Measurements from ENCODE around the gene RUNDC3A. TPM values are rescaled to one million over a fixed set of nuclear protein-coding genes. Genes with fewer than 3 reads are reported as not detected.
A peak's percentile ranks its signal among the peaks of the same experiment; 100 is the strongest.
"Not testable (repeated sequence)": the region's sequence is repeated elsewhere in the genome, so short reads cannot be mapped to it uniquely, and the experiment has no call there.

The RUNDC3A gene
- polyA plus RNA-seq, 10 donors = 1.2 to 11.0 (median 2.0) TPM

GRCh38 chr17:44358066-44358465 is 49.7 kb downstream of the RUNDC3A start:
- DNase-seq = no peak

GRCh38 chr17:44359006-44359405 is 50.6 kb downstream of the RUNDC3A start:
- no peak for DNase-seq

DNA sequence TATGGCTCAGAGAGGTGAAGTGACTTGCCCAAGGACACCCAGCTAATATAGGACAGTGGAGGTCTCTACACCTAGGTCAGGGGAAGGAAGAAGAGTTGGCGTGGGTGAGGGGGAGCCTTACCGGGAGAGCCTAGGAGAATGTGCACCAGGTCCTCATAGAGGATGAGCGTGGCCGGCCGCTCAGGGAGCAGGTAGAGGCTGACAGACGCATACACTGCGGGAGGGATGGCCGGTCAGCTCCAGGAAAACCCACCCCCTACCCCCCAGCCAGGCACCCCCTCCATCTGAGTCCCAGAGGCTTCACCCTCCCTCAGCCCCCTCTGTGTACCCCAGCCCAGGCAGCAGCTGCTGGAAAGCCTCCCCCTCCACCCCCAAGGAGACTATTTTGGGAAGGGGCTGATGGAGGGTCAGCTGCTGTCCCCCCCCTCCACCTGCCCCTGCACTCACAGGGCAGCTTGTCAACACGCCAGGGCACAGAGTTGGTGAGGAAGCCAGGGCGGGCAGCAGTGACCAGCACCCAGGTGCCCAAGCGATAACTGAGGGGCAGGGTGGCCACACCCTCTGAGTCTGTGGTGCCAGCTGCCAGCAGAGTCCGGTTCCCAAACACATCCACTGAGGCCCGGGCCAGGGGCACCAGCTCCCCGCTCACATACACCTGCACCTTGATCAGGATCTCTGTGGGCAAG is 51.2 kb downstream of the RUNDC3A start:
- no peak for DNase-seq

GRCh38 chr17:44360144-44360533 is 51.7 kb downstream of the RUNDC3A start:
- DNase-seq = no peak

DNA sequence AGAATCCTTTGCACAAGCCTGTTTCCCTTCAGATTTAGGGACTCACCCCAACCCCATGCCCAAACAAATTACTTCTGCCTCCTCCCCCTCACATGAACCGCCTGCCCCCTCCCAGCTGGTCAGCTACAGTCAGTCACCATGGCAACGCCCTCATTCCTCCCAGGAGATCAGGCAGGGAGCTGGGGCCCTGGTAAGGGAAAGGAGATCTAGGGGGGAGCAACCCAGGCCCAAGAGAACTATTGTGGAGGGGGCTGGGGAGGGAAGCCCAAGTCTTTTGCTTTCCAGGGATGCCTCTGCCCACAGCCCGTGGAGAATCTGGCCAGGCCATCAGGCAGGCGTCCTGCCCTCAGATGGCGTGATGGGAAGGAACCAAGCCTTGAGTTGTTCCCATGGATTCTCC is 52.4 kb downstream of the RUNDC3A start:
- peak in 1 of 3 donors; percentile 68 for DNase-seq

GRCh38 chr17:44361292-44362260 is 53.2 kb downstream of the RUNDC3A start:
- DNase-seq = peak in 1 of 3 donors; percentile 50

DNA sequence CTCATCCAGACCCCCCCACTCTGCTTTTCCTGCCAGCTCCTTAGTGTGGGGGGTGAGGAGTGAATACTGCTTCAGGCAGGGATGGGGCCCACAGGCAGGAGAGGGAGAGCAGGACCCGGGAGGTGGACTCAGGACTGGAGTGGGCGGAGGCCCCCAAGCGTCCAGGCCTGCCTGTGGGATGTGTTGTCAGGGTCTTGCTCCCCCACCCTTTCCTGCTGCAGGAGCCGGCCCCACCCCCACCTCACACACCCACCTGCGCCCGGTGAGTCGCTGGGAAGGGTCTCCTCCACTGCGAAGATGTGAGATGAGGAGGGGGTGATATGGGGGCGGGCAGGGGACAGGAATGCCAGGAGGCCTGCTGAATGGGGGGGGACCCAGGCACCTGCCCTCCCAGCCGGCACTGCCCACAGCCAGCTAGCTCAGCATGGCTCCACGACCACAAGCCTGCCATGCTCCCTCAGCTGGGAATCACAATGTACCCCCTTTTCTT is 54.1 kb downstream of the RUNDC3A start:
- DNase-seq = peak in 1 of 3 donors; percentile 41

DNA sequence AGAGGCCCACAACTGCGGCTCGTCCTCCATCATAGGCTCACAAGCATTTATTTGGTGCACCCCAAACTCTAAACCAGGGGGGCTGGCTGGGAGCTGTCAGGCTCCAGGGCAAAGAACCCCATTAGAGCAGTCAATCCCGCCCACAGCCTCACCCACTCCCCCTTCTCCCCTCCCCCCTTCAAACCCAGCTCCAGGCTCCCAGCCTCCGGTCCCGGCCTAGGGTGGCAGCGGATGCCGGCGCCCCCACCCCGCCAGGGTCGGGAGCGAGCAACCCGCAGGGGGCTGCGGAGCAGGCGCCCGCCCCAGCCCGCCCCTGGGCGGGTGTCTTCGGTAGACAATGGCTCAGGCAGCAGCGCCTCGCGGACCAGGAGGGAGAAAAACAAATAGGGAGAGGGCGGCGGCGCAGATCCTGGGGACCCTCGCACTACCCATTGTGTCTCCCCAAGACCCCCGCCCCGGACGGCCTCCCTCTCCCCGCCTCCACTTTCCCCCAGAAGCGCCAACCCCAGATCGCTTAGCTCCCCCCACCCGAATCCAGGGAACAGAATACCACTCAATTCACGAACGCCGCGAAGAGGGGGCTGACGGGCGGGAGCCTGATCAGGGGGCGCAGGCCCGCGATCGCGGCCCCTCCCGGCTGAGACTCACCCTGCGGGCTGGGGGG is 54.7 kb downstream of the RUNDC3A start:
- peak in 1 of 3 donors; percentile 70 for DNase-seq

- DNase-seq = peak in 2 of 3 donors; percentile 83 to 86
These were observed 55.3 kb downstream of the RUNDC3A start, which contains the start of gene FAM171A2 for GRCh38 chr17:44363613-44364159. FAM171A2 (minus strand) TSS chr17:44363853; CDS start chr17:44363714, 139 bp downstream.

DNA sequence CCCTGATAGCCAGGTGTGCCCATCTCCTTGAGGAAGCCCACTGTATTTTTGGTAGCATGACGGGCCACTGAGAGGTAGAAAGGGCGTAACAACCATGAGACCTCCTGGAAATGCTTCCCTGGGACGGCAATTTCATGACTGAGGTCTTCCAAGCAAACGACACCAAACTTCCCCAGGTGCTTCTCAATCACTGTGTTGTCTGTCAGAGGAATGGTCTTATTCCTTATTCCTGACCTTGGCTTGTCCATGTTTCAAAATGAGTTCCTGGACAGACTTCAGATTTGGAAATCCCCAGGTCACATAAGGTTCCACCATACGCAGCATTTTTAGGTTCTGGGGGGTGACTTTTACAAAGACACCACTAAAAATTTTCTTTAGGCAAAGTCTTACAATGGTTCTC is 56.6 kb downstream of the RUNDC3A start:
- not testable (repeated sequence) for DNase-seq

DNA sequence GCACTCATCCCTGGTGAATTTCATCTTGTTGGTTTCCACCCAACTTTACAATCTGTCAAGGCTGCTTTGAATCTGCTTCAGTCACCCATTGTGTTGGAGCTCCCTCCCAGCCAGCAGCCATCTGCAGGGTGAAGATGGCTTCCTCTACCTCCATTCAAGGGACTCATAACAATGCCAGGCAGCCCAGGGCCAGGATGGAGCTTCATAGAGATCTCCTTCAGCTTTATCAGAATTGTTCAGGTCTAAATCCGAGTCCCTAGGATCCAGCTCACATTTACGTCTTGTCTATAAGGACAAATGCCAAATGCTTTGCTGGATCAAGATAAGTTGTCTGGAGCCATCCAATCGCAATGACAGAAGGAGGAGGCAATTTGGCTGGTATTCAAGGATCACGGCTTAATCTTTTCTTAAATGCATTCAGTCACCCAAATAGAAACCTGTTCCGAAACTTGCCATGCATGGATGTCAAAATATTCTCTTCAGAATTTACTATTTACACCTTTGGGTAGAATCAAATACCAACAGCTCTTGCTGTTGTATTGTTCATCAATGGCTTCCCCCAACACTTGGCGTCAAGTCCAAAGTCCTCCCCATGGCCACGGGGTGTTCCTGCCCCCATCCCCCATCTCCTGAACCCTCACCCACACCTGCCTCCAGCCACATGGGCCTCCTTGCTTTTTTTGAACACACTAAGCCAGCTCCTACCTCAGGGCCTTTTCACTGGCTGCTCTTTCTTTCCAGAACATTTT is 59.0 kb downstream of the RUNDC3A start:
- no peak for DNase-seq

Other genes with a start within 250 kb of the RUNDC3A start
- 10 to 100 TPM; 25.8 to 33.5 (median 29.8) TPM for gene LSM12, start 241.9 kb upstream of the RUNDC3A start, polyA plus RNA-seq (ENCODE audit: insufficient read length in 10 of 10)
- 10 to 100 TPM; 27.1 to 41.4 (median 34.7) TPM for gene G6PC3, start 237.9 kb upstream of the RUNDC3A start, polyA plus RNA-seq (ENCODE audit: insufficient read length in 10 of 10)
- 10 to 100 TPM; 43.2 to 58.4 (median 52.6) TPM for gene HDAC5, start 185.0 kb upstream of the RUNDC3A start, polyA plus RNA-seq (ENCODE audit: insufficient read length in 10 of 10)
- 1 to 10 TPM; 1.6 to 3.9 (median 2.3) TPM for gene HROB, start 166.7 kb upstream of the RUNDC3A start, polyA plus RNA-seq (ENCODE audit: insufficient read length in 10 of 10)
- gene ASB16, start 137.9 kb upstream of the RUNDC3A start, polyA plus RNA-seq (ENCODE audit: insufficient read length in 10 of 10) = 10 to 100 TPM in 7 of 10 donors, 1 to 10 TPM in 3; 4.8 to 15.2 (median 10.9) TPM
- gene TMUB2, start 121.6 kb upstream of the RUNDC3A start, polyA plus RNA-seq (ENCODE audit: insufficient read length in 10 of 10) = 10 to 100 TPM; 33.2 to 51.3 (median 40.6) TPM
- 10 to 100 TPM; 44.2 to 57.6 (median 49.0) TPM for gene ATXN7L3, start 108.7 kb upstream of the RUNDC3A start, polyA plus RNA-seq (ENCODE audit: insufficient read length in 10 of 10)
- 10 to 100 TPM; 60.2 to 92.2 (median 72.2) TPM for gene UBTF, start 88.9 kb upstream of the RUNDC3A start, polyA plus RNA-seq (ENCODE audit: insufficient read length in 10 of 10)
- gene SLC4A1, start 40.5 kb upstream of the RUNDC3A start, polyA plus RNA-seq (ENCODE audit: insufficient read length in 10 of 10) = 10 to 100 TPM in 7 of 10 donors, 1 to 10 TPM in 3; 6.0 to 34.0 (median 13.2) TPM
- gene SLC25A39, start 16.2 kb downstream of the RUNDC3A start, polyA plus RNA-seq (ENCODE audit: insufficient read length in 10 of 10) = 100 to 1,000 TPM in 1 of 10 donors, 10 to 100 TPM in 9; 41.1 to 125 (median 66.1) TPM
- gene GRN, start 36.7 kb downstream of the RUNDC3A start, polyA plus RNA-seq (ENCODE audit: insufficient read length in 10 of 10) = 100 to 1,000 TPM; 146 to 229 (median 186) TPM
- 10 to 100 TPM; 44.1 to 84.8 (median 64.4) TPM for gene FAM171A2, start 55.3 kb downstream of the RUNDC3A start, polyA plus RNA-seq (ENCODE audit: insufficient read length in 10 of 10)
- 1 to 10 TPM; 1.3 to 3.9 (median 2.0) TPM for gene ITGA2B, start 81.0 kb downstream of the RUNDC3A start, polyA plus RNA-seq (ENCODE audit: insufficient read length in 10 of 10)
- 10 to 100 TPM; 21.1 to 36.9 (median 27.0) TPM for gene GPATCH8, start 194.8 kb downstream of the RUNDC3A start, polyA plus RNA-seq (ENCODE audit: insufficient read length in 10 of 10)
- 10 to 100 TPM; 11.6 to 27.2 (median 15.9) TPM for gene FZD2, start 248.9 kb downstream of the RUNDC3A start, polyA plus RNA-seq (ENCODE audit: insufficient read length in 10 of 10)

Data from muscle of back (tissue), 11 donors.